RWPE1 (cell line): ENCODE results near the gene FKBP7.

Experiments
- CTCF ChIA-PET: fragments of 350-600 bp; sonication (Branson Sonifier 250); formaldehyde crosslinking; extraction: SDS; loops from one replicate; lab custom pipeline; 2021; lab: Yijun Ruan, JAX
- POLR2A ChIA-PET: fragments of 400-600 bp; formaldehyde crosslinking; extraction: SDS; loops from one replicate; lab custom pipeline; 2020; ENCODE audit warnings: antibody characterized with exemption; ENCODE audit not compliant: low non-redundant PET; lab: Yijun Ruan, JAX
- DNase-seq: peaks from one replicate; pipeline ENCODE4 v3.0.0; 2012; ENCODE audit warnings: low spot score
- H3K27ac ChIP-seq: fragments of 450-650 bp; 2 replicates; pipeline ENCODE4 v1.5.1; 2017
- CTCF ChIP-seq: fragments of 450-650 bp; conservative IDR thresholded peaks from 2 replicates; pipeline ENCODE4 v1.5.1; 2017; ENCODE audit warnings: low read depth, mild to moderate bottlenecking

Gene FKBP7

GRCh38 chr2:178498137-178498536, 19.7 kb upstream of the FKBP7 start:
- CTCF ChIA-PET, result interaction anchor here (0.7 kb wide), 1 partner anchor 10 kb away, joined by 6 read pairs; no protein-coding TSS in a partner anchor
- no peak for TF ChIP-seq CTCF
- POLR2A ChIA-PET, result no interaction called here
- DNase-seq, result no peak
- no peak overlapping the region for H3K27ac ChIP-seq

- no peak for TF ChIP-seq CTCF
- ChIA-PET CTCF (no interaction called here), POLR2A (no interaction called here)
- no peak overlapping the region for H3K27ac ChIP-seq
- no peak for DNase-seq
These were observed 17.6 kb upstream of the FKBP7 start for GRCh38 chr2:178496049-178496448.

GRCh38 chr2:178491612-178492011, 13.2 kb upstream of the FKBP7 start:
- no peak for TF ChIP-seq CTCF
- DNase-seq, result no peak
- CTCF ChIA-PET, result no interaction called here
- H3K27ac ChIP-seq, result no peak overlapping the region
- POLR2A ChIA-PET, result no interaction called here

GRCh38 chr2:178485356-178485755, 7.0 kb upstream of the FKBP7 start:
- no peak overlapping the region for H3K27ac ChIP-seq
- POLR2A ChIA-PET, result no interaction called here
- no peak for DNase-seq
- TF ChIP-seq CTCF, result no peak
- CTCF ChIA-PET, result no interaction called here

GRCh38 chr2:178484245-178485041, 6.0 kb upstream of the FKBP7 start:
- no peak overlapping the region for H3K27ac ChIP-seq
- POLR2A ChIA-PET, result no interaction called here
- TF ChIP-seq CTCF, result no peak
- no peak for DNase-seq
- CTCF ChIA-PET, result no interaction called here

GRCh38 chr2:178482437-178482836, 4.0 kb upstream of the FKBP7 start:
- no peak for DNase-seq
- ChIA-PET CTCF (interaction anchor here (1.0 kb wide), 1 partner anchor 38 kb away, joined by 3 read pairs; no protein-coding TSS in a partner anchor), POLR2A (no interaction called here)
- H3K27ac ChIP-seq, result no peak overlapping the region
- no peak for TF ChIP-seq CTCF
